Liver (tissue), 2 donors: ENCODE results near the gene PARP8.

Experiments
- CTCF ChIP-seq: fragments of 150-350 bp; IDR thresholded peaks from 2 replicates; pipeline ENCODE4 v1.5.1; 2017; ENCODE audit warnings: improper control_type of control experiment, low read depth, low read length; ENCODE audit not compliant: missing input control
- MAX ChIP-seq: IDR thresholded peaks from 2 replicates; pipeline ENCODE4 v1.6.1; 2016; ENCODE audit warnings: antibody characterized with exemption
- donor health status: healthy.

- TF ChIP-seq MAX, result no peak
- TF ChIP-seq CTCF, result no peak
Observed at GRCh38 chr5:50722223-50722622, 55.8 kb downstream of the PARP8 start.
